Fibroblast of the aortic adventitia (primary cell): ENCODE measurements around the gene PPA1. TPM values are rescaled to one million over a fixed set of nuclear protein-coding genes. Genes with fewer than 3 reads are reported as not detected.
"Not testable (repeated sequence)": the region's sequence is repeated elsewhere in the genome, so short reads cannot be mapped to it uniquely, and the experiment has no call there.

ENCODE experiments used
- DNase-seq: peaks from one replicate; pipeline ENCODE4 v3.0.0-alpha.2; 2010; ENCODE audit warnings: low read depth
- H3K4me3 ChIP-seq: 2 replicates; pipeline ENCODE4 v1.5.1; 2011; ENCODE audit warnings: low read depth, mild to moderate bottlenecking, control low read depth, low read length, moderate library complexity
- CTCF ChIP-seq: IDR thresholded peaks from 2 replicates; pipeline ENCODE4 v1.5.1; 2011; ENCODE audit warnings: mild to moderate bottlenecking, low read length, control low read depth, inconsistent platforms; ENCODE audit not compliant: insufficient read depth
- total RNA-seq: library from RNA; depleted of rRNA; stranded (reverse); fragments of >200 nt; gene quantifications from 2 replicates; pipeline ENCODE4 v1.2.3, GENCODE V29; 2012; ENCODE audit warnings: low replicate concordance

Gene PPA1
- total RNA-seq, 1 donor: 197 TPM

DNA sequence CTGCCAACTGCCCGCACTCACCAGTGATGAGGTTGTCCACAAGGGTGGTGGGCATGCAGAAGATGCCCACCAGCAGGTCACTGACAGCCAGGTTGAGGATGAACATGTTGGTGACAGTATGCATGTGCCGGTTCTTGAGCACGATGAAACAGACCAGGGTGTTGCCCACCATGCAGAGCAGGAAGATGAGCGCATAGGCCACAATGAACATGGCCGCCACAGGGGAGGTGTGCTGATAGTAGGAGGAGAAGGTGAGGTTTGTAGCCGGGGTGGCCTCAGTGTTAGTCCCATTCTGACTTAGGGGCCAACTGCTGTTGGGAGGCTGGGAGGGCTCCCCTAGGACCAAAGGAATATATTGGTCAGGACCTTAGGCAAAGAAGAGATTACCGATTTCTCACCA, 32.8 kb upstream of the PPA1 start:
- no peak overlapping the region for H3K4me3 ChIP-seq
- TF ChIP-seq CTCF: no peak
- DNase-seq: no peak

DNA sequence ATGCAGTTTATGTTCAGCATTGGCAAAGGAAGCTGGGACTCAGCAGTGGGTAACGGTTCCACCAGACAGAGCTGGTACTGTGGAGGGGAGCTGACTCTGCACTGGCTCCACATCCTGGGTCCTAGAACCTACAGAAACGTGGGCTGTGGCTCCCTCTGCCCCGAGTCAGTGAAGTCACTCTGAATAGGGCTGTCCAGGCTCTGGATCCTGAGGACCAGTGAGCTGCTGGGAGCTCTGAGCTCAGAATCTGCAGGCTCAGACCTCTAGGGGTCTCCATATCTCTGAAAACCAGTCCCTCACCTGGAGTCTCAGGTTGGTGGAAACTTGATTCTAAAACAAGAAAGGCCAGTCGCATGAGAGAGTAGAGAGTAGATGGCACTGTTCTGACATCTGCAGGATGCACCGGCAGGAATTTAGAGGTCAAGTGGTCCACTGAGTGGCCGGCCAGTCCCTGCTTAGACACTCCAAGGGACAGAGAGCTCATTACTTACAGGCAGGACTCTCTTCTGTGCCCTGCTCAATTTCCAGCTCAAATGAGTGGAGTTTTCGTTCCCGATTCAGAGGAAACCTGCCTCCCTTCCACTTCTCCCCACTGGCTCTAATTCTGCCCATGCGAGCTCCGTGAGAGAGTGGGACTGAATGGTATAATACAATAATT, 31.9 kb upstream of the PPA1 start:
- no peak for DNase-seq
- H3K4me3 ChIP-seq: no peak overlapping the region
- no peak for TF ChIP-seq CTCF

- no peak overlapping the region for H3K4me3 ChIP-seq
- DNase-seq: no peak
- TF ChIP-seq CTCF: no peak
These were observed 27.5 kb upstream of the PPA1 start for GRCh38 chr10:70260734-70261133.

DNA sequence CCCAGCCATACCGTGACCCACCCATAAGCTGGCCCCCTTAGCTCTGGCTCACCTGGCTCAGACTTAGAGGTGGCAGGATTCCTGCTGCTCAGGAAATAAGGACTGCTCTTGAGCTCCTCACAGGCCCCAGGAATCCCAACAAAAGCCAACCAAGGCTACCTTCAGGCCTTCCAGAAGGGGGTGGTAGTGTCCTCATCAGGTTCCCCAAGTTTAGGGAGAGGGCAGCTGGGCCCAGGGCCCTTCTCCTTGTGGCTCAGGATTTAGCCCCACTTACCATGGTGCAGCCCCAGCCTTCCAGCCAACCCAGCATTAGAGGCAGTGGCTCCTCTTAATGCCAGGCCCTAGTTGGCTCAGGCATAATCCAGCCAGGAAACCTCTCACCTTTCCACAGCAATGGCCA, 27.0 kb upstream of the PPA1 start:
- no peak overlapping the region for H3K4me3 ChIP-seq
- no peak for TF ChIP-seq CTCF
- no peak for DNase-seq

DNA sequence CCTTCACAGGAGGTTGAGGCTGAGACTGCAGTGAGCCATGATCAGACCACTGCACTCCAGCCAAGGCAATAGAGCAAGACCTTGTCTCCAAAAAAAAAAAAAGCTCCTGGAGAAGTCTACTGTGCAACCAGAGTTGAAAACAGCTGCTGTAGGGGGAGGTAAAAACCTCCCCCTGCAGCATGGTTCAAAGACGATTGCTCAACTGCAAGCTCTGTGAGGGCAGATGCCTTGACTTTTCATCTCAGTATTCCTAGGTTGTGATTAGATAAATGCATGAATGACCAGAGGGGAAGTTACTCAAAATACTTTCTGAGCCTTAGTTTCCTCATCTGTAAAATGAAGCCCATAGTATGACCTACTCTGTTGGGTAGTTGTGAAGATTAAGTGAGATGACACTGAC, 25.0 kb upstream of the PPA1 start:
- DNase-seq: no peak

DNA sequence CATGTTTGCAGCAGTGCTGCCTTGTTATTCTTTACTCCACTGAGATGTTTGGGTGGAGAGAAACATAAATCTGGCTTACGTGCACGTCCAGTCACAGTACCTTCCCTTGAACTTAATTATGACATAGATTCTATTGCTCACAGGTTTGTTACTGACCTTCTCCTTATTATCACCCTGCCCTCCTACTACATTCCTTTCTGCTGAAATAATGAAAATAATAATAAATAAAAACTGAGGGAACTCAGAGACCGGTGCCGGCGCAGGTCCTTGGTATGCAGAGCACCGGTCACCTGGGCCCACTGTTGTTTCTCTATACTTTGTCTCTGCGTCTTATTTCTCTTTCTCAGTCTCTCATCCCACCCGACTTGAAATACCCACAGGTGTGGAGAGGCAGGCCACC, 24.6 kb upstream of the PPA1 start:
- not testable (repeated sequence) for DNase-seq

More for the DNA sequence above, 25.0 kb upstream of the PPA1 start:
- H3K4me3 ChIP-seq: no peak overlapping the region
- TF ChIP-seq CTCF: no peak

GRCh38 chr10:70256463-70256862, 23.2 kb upstream of the PPA1 start:
- H3K4me3 ChIP-seq: no peak overlapping the region
- no peak for DNase-seq
- TF ChIP-seq CTCF: no peak

More for the DNA sequence above, 24.6 kb upstream of the PPA1 start:
- not testable (repeated sequence) for H3K4me3 ChIP-seq
